Thoracic aorta (tissue), 2 donors: ENCODE data around the gene SKAP1. TPM values are rescaled to one million over a fixed set of nuclear protein-coding genes. Genes with fewer than 3 reads are reported as not detected.
"Not testable (repeated sequence)": the region's sequence is repeated elsewhere in the genome, so short reads cannot be mapped to it uniquely, and the experiment has no call there.

Source experiments
- ATAC-seq: fragments of 150-250 bp; one replicate; pipeline ENCODE4 v1.8.0; 2017; ENCODE audit warnings: low read depth; ENCODE audit not compliant: insufficient number of reproducible peaks, low FRiP score
- DNase-seq: peaks from one replicate; pipeline ENCODE4 v3.0.0-alpha.2; 2020; ENCODE audit warnings: low spot score
- H3K27ac ChIP-seq, 2 donors: fragments of 200-600 bp; sonication (generic); 1 replicate in 1 of 2; 2 replicates in 1 of 2; pipeline ENCODE4 v1.5.1; 2016; ENCODE audit warnings: mild to moderate bottlenecking in 2 of 2, moderate library complexity in 2 of 2
- H3K27me3 ChIP-seq: fragments of 200-600 bp; sonication (generic); replicated peaks from 2 replicates; pipeline ENCODE4 v1.6.0; 2016; ENCODE audit warnings: mild to moderate bottlenecking; ENCODE audit not compliant: insufficient read depth
- H3K36me3 ChIP-seq: fragments of 200-600 bp; sonication (generic); one replicate; pipeline ENCODE4 v1.5.1; 2016
- H3K4me1 ChIP-seq, 2 donors: fragments of 200-600 bp; sonication (generic); 1 replicate in 1 of 2; 2 replicates in 1 of 2; pipeline versions ENCODE4 v1.5.1 to v1.6.0; 2016; ENCODE audit warnings: low read depth in 2 of 2, mild to moderate bottlenecking in 1 of 2; ENCODE audit not compliant: control insufficient read depth in 1 of 2
- H3K4me3 ChIP-seq: fragments of 200-600 bp; sonication (generic); 2 replicates; pipeline ENCODE4 v1.5.1; 2016; ENCODE audit warnings: mild to moderate bottlenecking
- H3K9me3 ChIP-seq: fragments of 200-600 bp; sonication (generic); 2 replicates; pipeline ENCODE4 v1.5.1; 2016
- total RNA-seq, 2 donors: library from RNA; depleted of rRNA; stranded (reverse); fragments of >200 nt; gene quantifications; one replicate each; pipeline versions ENCODE4 v1.1.0 to v1.2.3, GENCODE V29; 2016
- TF ChIP-seq, protein P1 (sequence below): fragments of 200-600 bp; sonication (generic); IDR thresholded peaks from one replicate; pipeline ENCODE4 v1.5.1; 2019; ENCODE audit warnings: antibody characterized with exemption

Gene SKAP1
- total RNA-seq, 2 donors from 2014 or later = 2.6 TPM; not detected in 1

DNA sequence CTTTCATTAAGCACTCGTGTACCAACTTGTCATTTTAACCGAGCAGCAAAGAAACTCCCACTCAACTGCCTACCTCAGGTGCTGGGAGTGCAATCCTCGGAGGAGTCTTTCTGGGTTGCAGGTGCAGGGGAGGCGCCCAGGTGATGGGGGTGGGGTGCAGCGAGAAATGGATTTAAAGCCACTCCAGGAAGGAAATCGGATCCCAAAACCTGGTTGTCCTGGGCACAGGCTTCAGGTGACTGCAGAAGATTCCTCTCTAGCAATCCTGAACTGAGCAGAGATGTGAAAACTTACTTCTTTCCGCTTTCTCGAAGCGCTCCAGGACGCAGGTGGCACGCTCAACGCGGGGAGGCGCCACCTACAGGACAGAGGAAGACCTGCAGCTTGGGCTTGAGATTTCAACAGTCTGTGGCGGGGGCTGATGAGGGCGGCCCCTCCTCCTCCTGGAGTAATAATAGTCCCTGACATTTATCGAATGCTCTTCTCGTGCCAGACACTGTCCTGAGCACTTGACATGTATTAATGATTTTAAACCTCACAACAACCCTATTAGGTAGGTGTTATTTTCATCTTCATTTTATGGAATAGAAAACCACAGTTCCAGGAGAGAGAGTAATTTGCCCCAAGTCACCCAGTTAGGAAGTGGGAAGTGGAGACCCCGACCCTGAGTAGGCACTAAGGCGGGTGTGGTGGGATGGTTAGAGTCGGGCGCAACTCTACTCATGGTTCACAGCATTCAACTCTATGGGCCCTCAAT lies 27.2 kb upstream of the SKAP1 start:
- no peaks in the 10 kb centered on the region for H3K27me3 ChIP-seq
- H3K27ac ChIP-seq = no peak overlapping the region
- no peak for DNase-seq
- no peak for ATAC-seq
- TF ChIP-seq, protein P1, sequence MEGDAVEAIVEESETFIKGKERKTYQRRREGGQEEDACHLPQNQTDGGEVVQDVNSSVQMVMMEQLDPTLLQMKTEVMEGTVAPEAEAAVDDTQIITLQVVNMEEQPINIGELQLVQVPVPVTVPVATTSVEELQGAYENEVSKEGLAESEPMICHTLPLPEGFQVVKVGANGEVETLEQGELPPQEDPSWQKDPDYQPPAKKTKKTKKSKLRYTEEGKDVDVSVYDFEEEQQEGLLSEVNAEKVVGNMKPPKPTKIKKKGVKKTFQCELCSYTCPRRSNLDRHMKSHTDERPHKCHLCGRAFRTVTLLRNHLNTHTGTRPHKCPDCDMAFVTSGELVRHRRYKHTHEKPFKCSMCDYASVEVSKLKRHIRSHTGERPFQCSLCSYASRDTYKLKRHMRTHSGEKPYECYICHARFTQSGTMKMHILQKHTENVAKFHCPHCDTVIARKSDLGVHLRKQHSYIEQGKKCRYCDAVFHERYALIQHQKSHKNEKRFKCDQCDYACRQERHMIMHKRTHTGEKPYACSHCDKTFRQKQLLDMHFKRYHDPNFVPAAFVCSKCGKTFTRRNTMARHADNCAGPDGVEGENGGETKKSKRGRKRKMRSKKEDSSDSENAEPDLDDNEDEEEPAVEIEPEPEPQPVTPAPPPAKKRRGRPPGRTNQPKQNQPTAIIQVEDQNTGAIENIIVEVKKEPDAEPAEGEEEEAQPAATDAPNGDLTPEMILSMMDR = peak; percentile 96
- no peaks in the 10 kb centered on the region for H3K9me3 ChIP-seq
- H3K36me3 ChIP-seq = no peaks in the 10 kb centered on the region
- no peaks in the 10 kb centered on the region for H3K4me1 ChIP-seq
- H3K4me3 ChIP-seq = no peak overlapping the region

DNA sequence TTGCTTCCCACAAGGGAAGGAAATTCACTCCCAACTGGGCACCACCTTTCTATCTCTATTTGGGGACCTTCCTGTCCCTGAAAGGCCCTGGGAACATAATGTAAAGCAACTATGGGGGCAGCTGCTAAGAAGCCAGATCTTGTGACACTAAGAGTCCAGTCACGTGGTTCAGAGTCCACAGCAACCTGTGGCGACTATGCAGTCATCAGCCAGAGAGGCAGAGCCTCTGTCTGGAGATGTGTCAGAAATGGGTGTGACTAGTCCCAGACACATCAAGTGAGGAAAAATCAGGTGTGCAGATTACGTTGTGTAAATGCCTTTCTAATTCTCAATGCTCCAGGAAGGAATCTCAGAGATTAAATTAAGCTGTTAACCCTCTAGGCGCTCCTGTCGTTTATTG lies 26.6 kb upstream of the SKAP1 start:
- H3K27me3 ChIP-seq = no peaks in the 10 kb centered on the region
- H3K27ac ChIP-seq = no peak overlapping the region
- no peaks in the 10 kb centered on the region for H3K9me3 ChIP-seq
- no peak overlapping the region for H3K4me3 ChIP-seq
- H3K4me1 ChIP-seq = no peaks in the 10 kb centered on the region
- TF ChIP-seq, protein P1 = no peak
- no peaks in the 10 kb centered on the region for H3K36me3 ChIP-seq
- ATAC-seq = no peak
- DNase-seq = no peak

DNA sequence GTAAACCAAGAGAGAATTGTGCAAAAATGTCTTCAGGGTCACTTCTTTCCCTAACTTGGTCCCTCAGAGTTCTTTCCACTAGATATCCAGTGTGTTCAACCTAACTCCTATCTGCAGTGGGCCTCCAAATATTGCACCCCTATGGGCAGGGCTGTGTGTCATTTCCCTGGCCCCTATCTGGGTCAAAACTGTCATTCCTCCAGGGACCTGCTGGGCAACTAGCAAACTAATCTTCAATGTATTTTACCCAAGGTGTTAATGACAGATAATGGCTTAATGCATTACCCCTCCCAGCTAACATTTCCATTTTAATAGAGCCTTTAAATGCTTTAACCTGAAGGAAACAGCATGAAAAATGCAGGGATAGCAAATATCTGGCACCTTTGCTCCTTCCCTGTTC lies 25.8 kb upstream of the SKAP1 start:
- Histone ChIP-seq H3K27me3 (no peaks in the 10 kb centered on the region), H3K27ac (no peak overlapping the region), H3K9me3 (no peaks in the 10 kb centered on the region), H3K4me1 (no peaks in the 10 kb centered on the region), H3K4me3 (no peak overlapping the region), H3K36me3 (no peaks in the 10 kb centered on the region)
- TF ChIP-seq, protein P1 = no peak
- DNase-seq = no peak
- no peak for ATAC-seq

DNA sequence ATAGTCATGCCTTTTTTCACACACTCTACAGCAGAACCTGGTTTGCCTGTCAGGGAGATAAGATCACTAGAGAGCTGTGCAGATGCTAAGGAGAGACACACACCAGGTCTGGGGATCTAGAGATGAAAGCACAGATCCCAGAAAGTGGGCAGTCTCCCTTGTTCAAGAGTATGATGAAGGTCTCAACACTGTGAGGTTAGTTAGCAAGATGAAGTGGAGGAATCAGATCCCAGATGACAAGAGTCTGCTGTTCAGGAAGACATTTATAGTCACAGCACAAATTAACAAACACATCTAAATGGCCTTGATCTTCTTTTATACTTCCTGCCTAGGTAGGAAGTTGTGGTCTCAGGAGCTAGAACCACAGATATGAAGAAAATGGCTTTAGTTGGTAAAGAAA lies 23.4 kb upstream of the SKAP1 start:
- ATAC-seq (no peak), DNase-seq (no peak)
- H3K27ac ChIP-seq = no peak overlapping the region
- H3K4me1 ChIP-seq = no peaks in the 10 kb centered on the region
- no peaks in the 10 kb centered on the region for H3K27me3 ChIP-seq
- H3K4me3 ChIP-seq = no peak overlapping the region
- H3K36me3 ChIP-seq = no peaks in the 10 kb centered on the region
- no peaks in the 10 kb centered on the region for H3K9me3 ChIP-seq
- TF ChIP-seq, protein P1 = no peak

DNA sequence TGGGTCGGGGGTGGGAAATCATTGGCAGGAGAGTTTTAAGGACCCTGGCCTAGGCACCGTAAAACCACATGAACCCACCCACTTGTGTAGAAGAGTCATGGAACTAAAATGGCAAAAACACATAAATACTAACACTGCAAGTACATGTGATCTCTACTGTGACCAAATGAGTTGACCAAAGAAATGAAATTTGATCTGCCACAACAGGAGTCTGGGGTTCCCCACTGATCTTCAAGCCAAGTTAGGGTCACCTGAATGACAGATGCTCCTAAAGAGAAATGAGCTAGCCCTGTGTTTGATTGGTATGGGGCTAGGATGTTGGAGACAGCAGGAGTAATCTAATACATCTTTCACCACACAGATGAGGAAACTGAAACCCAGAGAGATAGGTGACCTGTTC lies 21.5 kb upstream of the SKAP1 start:
- no peak for DNase-seq
- H3K4me3 ChIP-seq = no peak overlapping the region
- no peaks in the 10 kb centered on the region for H3K27me3 ChIP-seq
- TF ChIP-seq, protein P1 = no peak
- H3K36me3 ChIP-seq = no peaks in the 10 kb centered on the region
- no peak overlapping the region for H3K27ac ChIP-seq
- H3K9me3 ChIP-seq = no peaks in the 10 kb centered on the region
- no peaks in the 10 kb centered on the region for H3K4me1 ChIP-seq
- ATAC-seq = no peak

DNA sequence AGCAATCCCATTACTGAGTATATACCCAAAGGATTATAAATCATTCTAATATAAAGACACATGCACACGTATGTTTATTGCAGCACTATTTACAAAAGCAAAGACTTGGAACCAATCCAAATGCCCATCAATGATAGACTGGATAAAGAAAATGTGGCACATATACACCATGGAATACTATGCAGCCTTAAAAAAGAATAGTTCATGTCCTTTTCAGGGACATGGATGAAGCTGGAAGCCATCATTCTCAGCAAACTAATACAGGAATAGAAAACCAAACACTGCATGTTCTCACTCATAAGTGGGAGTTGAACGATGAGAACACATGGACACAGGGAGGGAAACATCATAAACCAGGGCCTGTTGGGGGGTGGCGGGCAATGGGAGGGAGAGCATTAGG lies 19.3 kb upstream of the SKAP1 start:
- ATAC-seq, H3K9me3 ChIP-seq, H3K36me3 ChIP-seq, DNase-seq, H3K4me3 ChIP-seq, H3K4me1 ChIP-seq, H3K27ac ChIP-seq, H3K27me3 ChIP-seq: not testable (repeated sequence)
